Measurements from ENCODE around the gene BCL2L14.
A peak's percentile ranks its signal among the peaks of the same experiment; 100 is the strongest.

The BCL2L14 gene

GRCh38 chr12:12070674-12071656 is at the start of gene BCL2L14:
TSS of gene BCL2L14 (plus strand) at chr12:12070939. CDS start at chr12:12079306, 8,367 bp downstream.
- DNase-seq, result peak; percentile 9

- no peak for DNase-seq
Measured at GRCh38 chr12:12022306-12022936, 48.3 kb upstream of the BCL2L14 start.

- no peak for DNase-seq
Measured at GRCh38 chr12:12023456-12023855, 47.3 kb upstream of the BCL2L14 start.

GRCh38 chr12:12024911-12025682 is 45.6 kb upstream of the BCL2L14 start:
- peak; percentile 64 for DNase-seq

GRCh38 chr12:12025799-12026386 is 44.8 kb upstream of the BCL2L14 start:
- DNase-seq, result no peak

GRCh38 chr12:12028668-12029402 is 41.9 kb upstream of the BCL2L14 start:
- DNase-seq, result no peak

- DNase-seq, result no peak
Measured at GRCh38 chr12:12029653-12030052, 41.1 kb upstream of the BCL2L14 start.

- no peak for DNase-seq
Measured at GRCh38 chr12:12032260-12032791, 38.4 kb upstream of the BCL2L14 start.

GRCh38 chr12:12032851-12033797 is 37.6 kb upstream of the BCL2L14 start:
- DNase-seq, result peak; percentile 90

GRCh38 chr12:12033824-12034223 is 36.9 kb upstream of the BCL2L14 start:
- DNase-seq, result no peak

GRCh38 chr12:12034344-12034743 is 36.4 kb upstream of the BCL2L14 start:
- DNase-seq, result no peak

- no peak for DNase-seq
Measured at GRCh38 chr12:12035229-12035628, 35.5 kb upstream of the BCL2L14 start.

GRCh38 chr12:12036901-12037300 is 33.8 kb upstream of the BCL2L14 start:
- DNase-seq, result no peak

- DNase-seq, result no peak
Measured at GRCh38 chr12:12039897-12040296, 30.8 kb upstream of the BCL2L14 start.

GRCh38 chr12:12046401-12046800 is 24.3 kb upstream of the BCL2L14 start:
- DNase-seq, result no peak

- DNase-seq, result no peak
Measured at GRCh38 chr12:12047682-12048081, 23.1 kb upstream of the BCL2L14 start.

GRCh38 chr12:12048266-12048665 is 22.5 kb upstream of the BCL2L14 start:
- no peak for DNase-seq

GRCh38 chr12:12048714-12049113 is 22.0 kb upstream of the BCL2L14 start:
- DNase-seq, result no peak

- no peak for DNase-seq
Measured at GRCh38 chr12:12051668-12052067, 19.1 kb upstream of the BCL2L14 start.

- no peak for DNase-seq
Measured at GRCh38 chr12:12054993-12055392, 15.7 kb upstream of the BCL2L14 start.

GRCh38 chr12:12056951-12057350 is 13.8 kb upstream of the BCL2L14 start:
- no peak for DNase-seq
